Umbilical cord (tissue), 2 donors: ENCODE results near the gene MLKL. TPM values are rescaled to one million over a fixed set of nuclear protein-coding genes. Genes with fewer than 3 reads are reported as not detected.
A peak's percentile ranks its signal among the peaks of the same experiment; 100 is the strongest.

Source experiments
- DNase-seq: peaks from one replicate; pipeline ENCODE4 v3.0.0-alpha.2; 2015; ENCODE audit warnings: low spot score
- total RNA-seq: library from RNA; depleted of rRNA; stranded (reverse); fragments of >200 nt; gene quantifications from one replicate; pipeline ENCODE4 v1.2.3, GENCODE V29; 2014; ENCODE audit warnings: low replicate concordance; ENCODE audit not compliant: insufficient read depth

MLKL gene
- total RNA-seq: 20.5 TPM

GRCh38 chr16:74700438-74701225 lies at the start of gene MLKL:
Gene MLKL, minus strand, starts transcription at chr16:74700862. Its CDS starts 5,105 bp downstream, at chr16:74695757.
- peak; percentile 64 for DNase-seq

DNA sequence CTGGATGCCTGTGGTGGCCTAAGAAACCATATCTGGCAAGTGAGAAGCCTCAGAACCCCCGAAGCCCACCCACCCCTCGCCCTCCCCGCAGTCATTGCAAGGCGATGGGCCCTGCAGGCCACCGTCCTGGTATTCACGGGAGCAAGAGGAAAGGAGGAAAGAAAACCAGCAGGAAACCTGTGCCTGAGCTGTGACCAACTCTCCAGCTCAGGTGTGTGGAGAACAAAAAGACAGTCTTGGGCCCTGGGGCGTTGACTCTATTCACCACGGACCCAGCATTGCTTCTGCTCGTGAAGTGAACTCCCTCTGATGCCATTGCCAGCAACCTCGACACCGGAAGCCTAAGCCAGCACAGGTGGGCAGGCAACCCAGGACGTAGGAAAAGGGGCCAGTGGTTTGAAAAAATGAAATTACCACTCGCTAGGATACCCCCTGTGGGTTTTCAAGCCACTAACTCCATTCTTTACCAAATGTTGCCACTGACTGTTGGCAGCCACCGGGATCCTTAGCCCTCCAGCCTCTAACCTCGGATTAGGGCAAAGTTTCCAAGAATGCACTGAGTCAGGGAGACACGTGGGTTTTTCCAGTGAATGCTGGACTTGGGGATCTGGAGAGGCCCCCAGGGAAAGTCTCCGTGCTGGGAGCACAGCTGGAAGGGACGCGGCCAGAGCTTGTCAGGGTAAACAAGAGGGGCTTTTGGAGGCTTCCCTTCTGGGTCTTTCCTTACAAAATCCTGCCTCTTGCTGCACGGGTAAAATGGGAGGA lies 48.8 kb upstream of the MLKL start:
- peak; percentile 63 for DNase-seq

GRCh38 chr16:74748616-74749026 lies 48.0 kb upstream of the MLKL start:
- DNase-seq: no peak

DNA sequence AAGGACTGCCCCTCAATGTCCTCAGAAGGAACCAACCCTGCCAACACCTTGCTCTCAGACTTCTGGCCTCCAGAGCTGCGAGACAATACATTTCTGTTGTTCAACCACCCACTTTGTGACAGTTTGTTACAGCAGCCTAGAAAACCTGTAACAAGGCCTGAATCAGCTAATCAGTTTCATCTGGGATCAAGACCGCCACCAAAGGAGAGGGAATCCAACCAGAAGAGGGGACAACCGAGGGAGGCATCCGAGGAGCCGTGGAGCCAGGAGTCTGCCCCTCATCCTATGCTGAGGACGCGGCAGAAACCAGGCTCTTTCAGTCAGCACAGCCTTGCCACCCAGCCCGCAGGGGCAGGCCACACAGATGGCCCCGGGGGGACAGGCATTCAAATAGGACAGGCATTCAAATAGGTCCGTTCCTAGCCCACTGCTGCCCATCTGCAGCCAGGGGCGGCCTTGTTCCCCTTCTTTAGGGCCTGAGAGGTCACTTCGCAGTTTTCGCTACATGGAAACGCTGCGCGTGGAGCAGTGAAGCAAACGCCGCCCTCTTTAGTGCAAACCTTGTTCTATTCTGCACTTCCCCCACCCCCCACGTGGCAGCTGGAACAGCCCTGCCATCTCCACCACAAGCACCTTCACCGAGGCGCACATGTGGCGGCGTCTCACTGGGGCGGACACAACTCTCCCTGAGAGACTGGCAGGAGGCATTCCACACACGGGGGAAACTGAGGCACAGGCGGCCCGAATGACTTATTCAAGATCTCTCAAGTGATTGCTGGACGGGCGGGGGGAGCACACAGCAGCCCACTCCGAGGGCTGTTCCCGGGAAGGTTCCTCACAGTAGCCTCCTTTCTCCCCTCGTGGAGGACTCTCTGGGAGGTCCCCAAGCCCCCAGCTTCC lies 47.3 kb upstream of the MLKL start:
- no peak for DNase-seq

DNA sequence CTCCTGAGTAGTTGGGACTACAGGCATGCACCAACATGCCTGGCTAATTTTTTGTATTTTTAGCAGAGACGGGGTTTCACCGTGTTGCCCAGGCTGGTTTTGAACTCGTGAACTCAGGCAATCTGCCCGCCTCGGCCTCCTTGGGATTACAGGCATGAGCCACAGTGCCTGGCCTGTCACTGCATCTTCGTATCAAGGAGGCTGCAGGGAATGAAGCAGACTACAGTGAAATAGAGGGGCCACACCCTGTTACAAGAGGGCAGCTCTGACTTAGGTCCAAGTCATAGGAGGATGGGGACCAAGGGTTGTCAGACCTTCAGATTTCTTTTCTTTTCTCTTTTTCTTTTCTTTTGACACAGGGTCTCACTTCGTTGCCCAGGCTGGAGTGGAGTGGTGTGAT lies 45.3 kb upstream of the MLKL start:
- DNase-seq: no peak

DNA sequence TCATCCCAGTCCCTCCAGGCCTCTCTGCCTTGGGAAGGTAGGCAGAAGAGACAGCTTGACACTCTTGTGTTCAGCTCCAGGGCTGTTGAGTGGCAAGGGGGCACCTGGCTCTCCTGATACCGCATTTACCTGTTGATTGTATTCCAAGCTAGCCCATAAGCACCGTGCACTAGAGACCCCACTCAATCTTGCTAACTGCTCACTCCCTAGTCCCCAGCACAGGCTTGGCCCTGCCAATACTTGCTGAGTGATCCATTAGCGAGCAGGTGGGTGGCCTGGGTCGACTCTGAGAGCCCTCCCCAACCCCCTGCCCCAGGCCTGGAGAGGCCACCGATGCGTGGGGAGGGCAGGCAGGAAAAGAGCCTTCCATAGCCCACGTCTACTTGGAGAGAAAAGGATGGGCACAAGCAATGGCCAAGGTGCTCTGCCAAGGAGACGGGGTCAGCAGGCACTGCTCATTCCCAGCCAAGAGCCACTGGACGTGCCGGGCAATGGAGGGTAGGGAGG lies 44.5 kb upstream of the MLKL start:
- DNase-seq: no peak

DNA sequence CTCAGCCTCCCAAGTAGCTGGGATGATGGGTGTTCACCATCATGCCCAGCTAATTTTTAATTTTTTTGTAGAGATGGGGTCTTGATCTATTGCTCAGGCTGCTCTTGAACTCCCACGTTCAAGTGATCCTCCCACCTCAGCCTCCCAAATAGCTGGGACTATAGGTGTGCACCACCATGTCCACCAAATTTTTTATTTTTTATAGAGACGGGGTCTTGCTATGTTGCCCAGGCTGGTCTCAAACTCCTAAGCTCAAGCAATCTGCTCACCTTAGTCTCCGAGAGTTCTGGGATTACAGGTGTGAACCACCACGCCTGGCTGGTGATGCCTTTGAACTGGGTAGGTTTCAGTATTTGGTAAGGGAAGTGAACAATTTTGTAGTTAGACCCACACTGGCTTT lies 43.9 kb upstream of the MLKL start:
- no peak for DNase-seq

- DNase-seq: peak; percentile 35
Measured at GRCh38 chr16:74743668-74744299, 43.1 kb upstream of the MLKL start.

- DNase-seq: no peak
Measured at GRCh38 chr16:74743045-74743667, 42.5 kb upstream of the MLKL start.

- peak; percentile 30 for DNase-seq
Measured at GRCh38 chr16:74742051-74742481, 41.4 kb upstream of the MLKL start.

DNA sequence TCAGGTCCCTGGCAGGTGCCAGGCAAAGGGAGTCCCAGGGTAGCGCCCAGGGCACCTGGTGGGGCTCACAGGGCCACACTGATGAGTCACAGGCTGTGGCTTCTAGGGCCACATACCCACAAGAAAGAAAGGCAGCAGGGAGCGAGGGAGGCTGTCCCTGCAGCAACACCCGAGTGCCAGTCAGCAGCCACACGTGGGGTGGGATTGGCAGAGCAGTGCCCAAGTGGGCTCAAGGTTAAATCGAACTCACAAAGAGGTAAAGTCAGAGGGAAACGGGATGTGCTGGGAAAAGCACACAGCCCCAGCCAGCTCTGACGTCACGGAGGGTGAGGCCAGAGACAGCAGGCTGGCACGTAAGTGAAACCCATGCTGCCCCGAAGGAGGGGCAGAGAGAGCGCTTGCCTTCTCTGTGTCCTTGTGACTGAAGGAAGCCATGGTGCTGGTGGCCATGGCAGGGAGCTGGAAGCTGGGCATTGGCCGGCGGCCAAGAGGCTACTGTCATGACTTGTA lies 40.2 kb upstream of the MLKL start:
- no peak for DNase-seq

DNA sequence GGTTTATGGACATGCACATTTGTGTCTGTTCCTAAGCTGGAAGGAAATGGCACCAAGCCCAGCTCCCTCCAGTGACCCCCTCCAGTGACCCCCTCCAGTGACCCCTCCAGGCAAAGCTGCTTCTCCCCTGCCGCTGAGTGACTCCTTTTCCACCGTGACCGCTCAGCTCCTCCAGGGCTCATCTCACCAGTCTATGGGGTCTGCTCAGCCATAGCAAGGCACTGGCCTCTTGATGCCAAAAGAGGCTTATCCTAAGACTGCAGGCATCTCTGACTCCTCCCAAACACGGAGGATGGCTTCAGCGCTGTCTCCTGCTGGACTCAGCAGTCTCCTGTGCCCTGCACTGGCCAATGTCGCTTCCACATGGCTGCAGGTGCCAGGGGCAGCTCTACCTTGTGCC lies 38.6 kb upstream of the MLKL start:
- DNase-seq: peak; percentile 62

GRCh38 chr16:74738816-74739215 lies 38.2 kb upstream of the MLKL start:
- no peak for DNase-seq

- no peak for DNase-seq
Measured at GRCh38 chr16:74738113-74738541, 37.5 kb upstream of the MLKL start.

DNA sequence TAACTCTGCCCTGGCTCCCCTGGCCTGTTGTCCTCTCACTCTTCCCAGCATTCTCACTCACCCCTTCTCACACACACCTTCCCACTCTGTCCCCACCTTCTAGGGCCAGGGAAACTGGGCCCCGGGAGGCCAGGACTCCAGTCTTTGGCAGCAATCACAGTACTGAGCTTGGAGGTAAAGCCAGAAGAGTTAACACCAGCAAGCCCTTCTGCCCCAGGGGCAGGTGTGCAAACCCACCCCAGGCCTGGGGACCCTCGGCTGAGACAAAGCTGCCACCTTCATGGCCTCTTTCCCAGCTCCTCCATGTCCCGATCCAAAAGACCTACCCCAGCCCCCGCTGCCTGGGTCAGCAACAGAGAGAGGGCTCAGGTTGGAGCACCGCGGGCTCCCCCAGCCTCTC lies 36.9 kb upstream of the MLKL start:
- no peak for DNase-seq

DNA sequence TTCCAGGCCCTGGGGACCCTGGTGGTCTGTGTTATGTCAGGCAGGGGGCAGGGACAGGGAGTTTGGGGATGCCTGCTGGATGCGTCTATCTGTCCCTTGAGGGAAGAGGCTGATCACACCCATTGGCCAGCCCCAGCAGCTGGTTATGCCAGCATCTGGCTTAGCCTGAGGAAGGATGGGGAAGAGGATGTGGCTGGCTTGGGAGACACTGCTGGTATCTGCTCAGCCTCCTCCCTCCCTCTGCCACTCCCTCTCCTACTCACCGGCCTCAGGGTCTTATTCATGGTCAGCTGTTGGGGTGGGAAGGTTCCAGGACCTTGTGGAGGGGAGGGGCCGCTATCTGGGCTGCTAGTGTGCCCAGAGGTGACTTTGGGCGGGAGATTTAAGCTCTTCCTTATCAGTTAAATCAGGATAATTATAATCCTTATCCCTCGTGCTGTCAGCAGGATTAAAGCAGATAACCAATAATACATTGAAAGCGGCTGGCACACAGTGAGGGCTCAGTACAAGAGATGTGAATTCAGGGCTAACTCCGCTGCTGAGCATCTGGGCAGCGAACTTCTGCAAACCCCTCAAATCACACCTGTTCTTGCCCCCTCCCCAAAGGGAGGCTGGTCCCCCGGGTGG lies 36.0 kb upstream of the MLKL start:
- DNase-seq: no peak

- no peak for DNase-seq
Measured at GRCh38 chr16:74735554-74735953, 34.9 kb upstream of the MLKL start.

DNA sequence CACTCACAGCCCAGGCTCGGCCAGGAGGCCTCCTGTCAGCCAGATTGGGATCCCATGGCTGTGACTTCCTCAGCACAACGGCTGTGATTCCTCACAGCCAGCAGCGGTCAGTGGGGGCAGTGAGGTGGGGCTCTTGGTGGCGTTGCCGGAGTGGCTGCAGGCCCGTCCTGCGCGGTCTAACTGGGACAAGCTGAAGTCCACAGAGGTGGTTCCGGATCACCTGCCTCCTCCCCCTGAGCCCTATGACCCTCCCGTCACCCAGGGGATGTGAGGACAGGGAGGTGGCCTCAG lies 34.4 kb upstream of the MLKL start:
- no peak for DNase-seq

DNA sequence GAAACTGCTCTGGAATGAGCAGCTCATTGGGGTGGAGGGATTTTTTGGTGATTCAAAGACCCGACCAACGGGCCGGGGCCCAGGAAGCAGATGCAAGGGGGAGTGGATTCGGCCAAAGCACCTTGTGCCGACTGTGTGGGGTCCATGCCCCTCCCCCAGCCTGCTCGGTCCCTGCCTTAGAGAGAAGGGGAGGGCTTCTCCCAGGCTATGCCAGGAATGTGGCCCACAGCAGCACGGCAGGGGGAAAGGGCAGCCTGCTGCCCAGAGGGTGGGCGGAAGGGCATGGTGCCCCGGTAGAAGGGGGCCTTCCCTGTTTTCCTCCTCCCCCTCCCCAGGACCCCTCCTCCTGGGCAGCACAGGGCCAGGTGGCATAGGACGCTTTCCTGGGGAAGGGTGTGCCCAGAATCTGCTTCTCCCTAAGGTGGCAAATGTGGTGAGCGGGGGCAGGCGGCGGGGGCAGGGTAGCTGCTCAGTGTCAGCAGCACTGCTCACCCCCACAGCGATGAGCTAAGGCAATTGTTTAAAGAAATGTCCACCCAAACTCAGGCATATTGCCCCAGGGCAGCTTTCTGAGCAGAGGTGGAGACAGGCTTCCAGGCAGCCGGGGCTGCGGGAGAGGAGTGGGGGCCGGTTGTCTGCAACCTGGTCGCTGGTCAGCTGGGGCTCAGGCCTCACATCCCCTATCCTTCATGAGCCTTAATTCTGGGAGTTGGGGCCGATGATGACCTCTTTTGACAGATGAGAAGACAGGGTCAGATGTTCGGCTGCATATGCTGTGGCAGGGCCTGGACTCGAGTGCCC lies 33.9 kb upstream of the MLKL start:
- DNase-seq: no peak
